GOT3 (cell line): Measurements from ENCODE around the gene RNF208.

Experiments used
- DNase-seq: peaks from one replicate; lab custom pipeline; 2025; ENCODE audit warnings: mixed read lengths; lab: John Stamatoyannopoulos, UW

Gene RNF208

GRCh38 chr9:137227853-137228505, 5.9 kb upstream of the RNF208 start:
- no peak for DNase-seq

- peak; percentile 29 for DNase-seq
These were observed 5.2 kb upstream of the RNF208 start, which contains the start of gene RNF224 for GRCh38 chr9:137227054-137227852. Gene RNF224, plus strand, starts transcription at chr9:137227502. Its CDS starts 834 bp downstream, at chr9:137228336.

GRCh38 chr9:137226338-137227053, 4.5 kb upstream of the RNF208 start:
- no peak for DNase-seq

- DNase-seq, result no peak
These were observed 3.8 kb upstream of the RNF208 start for GRCh38 chr9:137225699-137226331.

- no peak for DNase-seq
These were observed 3.0 kb upstream of the RNF208 start, which contains the start of gene CYSRT1 for GRCh38 chr9:137224830-137225694. Gene CYSRT1, plus strand, starts transcription at chr9:137225174. Its CDS starts 448 bp downstream, at chr9:137225622.

- peak; percentile 93 for DNase-seq
These were observed 1.3 kb upstream of the RNF208 start for GRCh38 chr9:137223078-137223970.

- DNase-seq, result no peak
These were observed 431 bp downstream of the RNF208 start for GRCh38 chr9:137221506-137222111.

- DNase-seq, result no peak
These were observed 940 bp downstream of the RNF208 start for GRCh38 chr9:137221095-137221505.

- DNase-seq, result no peak
These were observed 1.5 kb downstream of the RNF208 start for GRCh38 chr9:137220317-137221094.

GRCh38 chr9:137219757-137220316, 2.2 kb downstream of the RNF208 start:
- DNase-seq, result no peak

GRCh38 chr9:137218754-137219271, 3.2 kb downstream of the RNF208 start:
- DNase-seq, result no peak

- no peak for DNase-seq
These were observed 3.8 kb downstream of the RNF208 start for GRCh38 chr9:137218212-137218753.

GRCh38 chr9:137217276-137218211, 4.5 kb downstream of the RNF208 start:
- DNase-seq, result no peak

- DNase-seq, result no peak
These were observed 5.7 kb downstream of the RNF208 start for GRCh38 chr9:137216188-137216965.

GRCh38 chr9:137215196-137215986, 6.6 kb downstream of the RNF208 start:
- DNase-seq, result no peak
